PC-3 (cell line): ENCODE results near the gene MTMR2. TPM values are rescaled to one million over a fixed set of nuclear protein-coding genes. Genes with fewer than 3 reads are reported as not detected.
"Not testable (repeated sequence)": the region's sequence is repeated elsewhere in the genome, so short reads cannot be mapped to it uniquely, and the experiment has no call there.

ENCODE experiments used
- ATAC-seq: fragments of 200-7000 bp; cut with Tn5 transposase; 2 replicates; pipeline ENCODE4 v1.9.1; 2020; ENCODE audit warnings: mild to moderate bottlenecking, moderate library complexity
- BruUV-seq: library from RNA; stranded (reverse); fragments of 400-500 nt; replicated peaks from 2 replicates; lab custom pipeline; 2021; lab: Mats Ljungman, UMichigan
- CTCF ChIA-PET: fragments of 300-600 bp; sonication (Branson Sonifier 250); formaldehyde crosslinking; loops from one replicate; lab custom pipeline; 2022; ENCODE audit warnings: antibody characterized with exemption; lab: Charles Lee
- POLR2A ChIA-PET: fragments of 300-600 bp; sonication (Branson Sonifier 250); formaldehyde crosslinking; loops from one replicate; lab custom pipeline; 2022; ENCODE audit warnings: antibody characterized with exemption; ENCODE audit not compliant: unreplicated experiment; lab: Charles Lee
- DNase-seq: peaks from one replicate; pipeline ENCODE4 v3.0.0-alpha.2; 2015
- H2AFZ ChIP-seq: fragments of 300-600 bp; sonication (generic); 2 replicates; pipeline ENCODE4 v1.6.0; 2016; ENCODE audit warnings: antibody characterized with exemption, low read length
- H3F3A ChIP-seq: fragments of 300-600 bp; sonication (generic); one replicate; pipeline ENCODE4 v1.6.0; 2017; ENCODE audit warnings: antibody characterized with exemption, low read length, control low read depth, mild to moderate bottlenecking; ENCODE audit not compliant: unreplicated experiment
- H3K27ac ChIP-seq: fragments of 300-600 bp; sonication (generic); 2 replicates; pipeline ENCODE4 v1.5.1; 2016; ENCODE audit warnings: mild to moderate bottlenecking, low read length
- H3K27me3 ChIP-seq: fragments of 300-600 bp; sonication (generic); 2 replicates; pipeline ENCODE4 v1.6.1; 2016; ENCODE audit warnings: low read length, mixed read lengths
- H3K36me3 ChIP-seq: fragments of 300-600 bp; sonication (generic); 2 replicates; pipeline ENCODE4 v1.6.1; 2016; ENCODE audit warnings: low read depth, mixed run types, low read length, mixed read lengths
- H3K4me1 ChIP-seq: fragments of 300-600 bp; sonication (generic); 2 replicates; pipeline ENCODE4 v1.5.1; 2016; ENCODE audit warnings: low read length; ENCODE audit not compliant: insufficient read depth
- H3K4me2 ChIP-seq: fragments of 300-600 bp; sonication (generic); 2 replicates; pipeline ENCODE4 v1.6.0; 2016; ENCODE audit warnings: low read length
- H3K4me3 ChIP-seq: fragments of 300-600 bp; sonication (generic); 2 replicates; pipeline ENCODE4 v1.5.1; 2016; ENCODE audit warnings: mild to moderate bottlenecking, low read length, mixed read lengths
- H3K79me2 ChIP-seq: fragments of 300-600 bp; sonication (generic); 2 replicates; pipeline ENCODE4 v1.6.1; 2017; ENCODE audit warnings: low read length, mixed read lengths
- H3K9ac ChIP-seq: fragments of 300-600 bp; sonication (generic); 2 replicates; pipeline ENCODE4 v1.6.0; 2016; ENCODE audit warnings: mild to moderate bottlenecking, low read length
- H3K9me2 ChIP-seq: fragments of 300-600 bp; sonication (generic); replicated peaks from 2 replicates; pipeline ENCODE4 v1.6.1; 2016; ENCODE audit warnings: mixed run types, low read length, mixed read lengths
- H3K9me3 ChIP-seq: fragments of 300-600 bp; sonication (generic); 2 replicates; pipeline ENCODE4 v1.6.1; 2016; ENCODE audit warnings: low read length, mixed read lengths
- H4K20me1 ChIP-seq: fragments of 300-600 bp; sonication (generic); 2 replicates; pipeline ENCODE4 v1.6.1; 2016; ENCODE audit warnings: low read length, mixed read lengths
- EZH2 ChIP-seq: fragments of 300-600 bp; sonication (generic); IDR thresholded peaks from one replicate; pipeline ENCODE4 v1.6.1; 2017; ENCODE audit warnings: antibody characterized with exemption, mild to moderate bottlenecking, low read length; ENCODE audit not compliant: unreplicated experiment
- EZH2phosphoT487 ChIP-seq: fragments of 300-600 bp; sonication (generic); IDR thresholded peaks from 2 replicates; pipeline ENCODE4 v1.6.1; 2018; ENCODE audit warnings: mild to moderate bottlenecking, antibody characterized with exemption, low read length, borderline replicate concordance
- intact Hi-C: fragments of 100-400 bp; cut with micrococcal nuclease; formaldehyde crosslinking; loops from 2 replicates; pipeline ENCODE4 v1.9.0; 2023
- total RNA-seq: library from RNA; depleted of rRNA; stranded (reverse); fragments of >200 nt; gene quantifications from 2 replicates; pipeline ENCODE4 v1.2.3, GENCODE V29; 2014
- TF ChIP-seq, protein P1 (sequence below): fragments of 300-600 bp; sonication (generic); conservative IDR thresholded peaks from 2 replicates; pipeline ENCODE4 v1.5.1; 2017; ENCODE audit warnings: antibody characterized with exemption, low read depth, mild to moderate bottlenecking, low read length

MTMR2 gene
- total RNA-seq, 1 experiment from 2014 or later = 31.7 TPM

DNA sequence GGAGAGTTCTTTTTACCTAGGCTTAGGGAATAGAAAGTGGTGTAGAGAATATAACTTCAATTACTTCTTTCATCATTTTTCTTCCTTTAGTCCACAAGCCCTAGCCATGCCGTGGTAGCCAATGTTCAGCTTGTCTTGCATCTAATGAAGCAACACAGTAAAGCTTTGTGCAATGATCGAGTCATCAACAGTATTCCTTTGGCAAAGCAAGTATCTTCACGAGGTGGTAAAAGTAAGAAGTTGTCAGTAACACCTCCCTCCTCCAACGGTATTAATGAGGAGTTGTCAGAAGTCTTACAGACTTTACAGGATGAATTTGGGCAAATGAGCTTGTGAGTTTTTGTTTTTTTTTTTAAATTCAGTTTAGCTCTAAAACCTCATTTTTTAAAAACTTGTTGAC lies 96.2 kb downstream of the MTMR2 start:
- Histone ChIP-seq H3K27me3 (no peaks in the 10 kb centered on the region), H3K9me3 (no peaks in the 10 kb centered on the region), H2AFZ (no peak overlapping the region), H3K9ac (no peak overlapping the region), H3K4me2 (no peak overlapping the region), H3K79me2 (no peaks in the 10 kb centered on the region), H3F3A (peaks cover 8% of the 10 kb centered on the region), H3K27ac (no peak overlapping the region), H3K4me3 (no peak overlapping the region), H3K4me1 (peaks cover 20% of the 10 kb centered on the region), H3K9me2 (no peaks in the 10 kb centered on the region), H4K20me1 (no peaks in the 10 kb centered on the region), H3K36me3 (peaks cover 27% of the 10 kb centered on the region)
- no TSS peak for BruUV-seq
- ATAC-seq = no peak
- CTCF ChIA-PET = no interaction called here
- POLR2A ChIA-PET = no interaction called here
- TF ChIP-seq EZH2phosphoT487 (no peak), EZH2 (no peak)
- TF ChIP-seq, protein P1, sequence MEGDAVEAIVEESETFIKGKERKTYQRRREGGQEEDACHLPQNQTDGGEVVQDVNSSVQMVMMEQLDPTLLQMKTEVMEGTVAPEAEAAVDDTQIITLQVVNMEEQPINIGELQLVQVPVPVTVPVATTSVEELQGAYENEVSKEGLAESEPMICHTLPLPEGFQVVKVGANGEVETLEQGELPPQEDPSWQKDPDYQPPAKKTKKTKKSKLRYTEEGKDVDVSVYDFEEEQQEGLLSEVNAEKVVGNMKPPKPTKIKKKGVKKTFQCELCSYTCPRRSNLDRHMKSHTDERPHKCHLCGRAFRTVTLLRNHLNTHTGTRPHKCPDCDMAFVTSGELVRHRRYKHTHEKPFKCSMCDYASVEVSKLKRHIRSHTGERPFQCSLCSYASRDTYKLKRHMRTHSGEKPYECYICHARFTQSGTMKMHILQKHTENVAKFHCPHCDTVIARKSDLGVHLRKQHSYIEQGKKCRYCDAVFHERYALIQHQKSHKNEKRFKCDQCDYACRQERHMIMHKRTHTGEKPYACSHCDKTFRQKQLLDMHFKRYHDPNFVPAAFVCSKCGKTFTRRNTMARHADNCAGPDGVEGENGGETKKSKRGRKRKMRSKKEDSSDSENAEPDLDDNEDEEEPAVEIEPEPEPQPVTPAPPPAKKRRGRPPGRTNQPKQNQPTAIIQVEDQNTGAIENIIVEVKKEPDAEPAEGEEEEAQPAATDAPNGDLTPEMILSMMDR = no peak
- intact Hi-C loops = no loop called here
- DNase-seq = no peak

DNA sequence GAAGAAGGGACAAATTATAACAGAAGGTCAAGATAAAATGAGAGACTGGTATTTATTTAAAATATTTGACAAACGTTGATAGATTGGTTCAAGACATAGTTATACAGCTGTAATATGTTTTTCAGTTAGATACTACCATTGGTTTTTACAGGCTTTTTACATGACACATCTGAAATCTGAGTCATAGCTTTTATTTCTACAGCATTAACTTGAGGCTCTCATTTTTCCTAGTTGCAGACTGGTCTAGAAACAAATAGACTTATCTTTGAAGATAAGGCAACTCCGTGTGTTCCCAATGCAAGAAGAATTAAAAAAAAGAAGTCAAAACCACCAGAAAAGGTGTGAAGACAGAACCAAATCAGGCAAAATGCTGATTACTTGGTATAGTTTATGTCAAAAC lies 102.3 kb downstream of the MTMR2 start:
- intact Hi-C loops = no loop called here
- Histone ChIP-seq H3F3A (no peaks in the 10 kb centered on the region), H2AFZ (no peak overlapping the region), H3K9me2 (no peaks in the 10 kb centered on the region), H4K20me1 (no peaks in the 10 kb centered on the region), H3K4me2 (no peak overlapping the region), H3K27me3 (no peaks in the 10 kb centered on the region), H3K4me1 (peaks cover 7% of the 10 kb centered on the region; the same call in 1 of the 2 replicates), H3K36me3 (peaks cover 30% of the 10 kb centered on the region), H3K27ac (no peak overlapping the region), H3K9ac (no peak overlapping the region), H3K9me3 (no peaks in the 10 kb centered on the region), H3K79me2 (no peaks in the 10 kb centered on the region), H3K4me3 (no peak overlapping the region)
- BruUV-seq = no TSS peak
- DNase-seq (peak; percentile 53), ATAC-seq (peak; percentile 96)
- CTCF ChIA-PET = interaction anchor here (0.7 kb wide), 1 partner anchor 568 kb away, joined by 3 read pairs; the partner anchor contains the start of gene CCDC82
- POLR2A ChIA-PET = no interaction called here
- TF ChIP-seq, protein P1 = no peak

DNA sequence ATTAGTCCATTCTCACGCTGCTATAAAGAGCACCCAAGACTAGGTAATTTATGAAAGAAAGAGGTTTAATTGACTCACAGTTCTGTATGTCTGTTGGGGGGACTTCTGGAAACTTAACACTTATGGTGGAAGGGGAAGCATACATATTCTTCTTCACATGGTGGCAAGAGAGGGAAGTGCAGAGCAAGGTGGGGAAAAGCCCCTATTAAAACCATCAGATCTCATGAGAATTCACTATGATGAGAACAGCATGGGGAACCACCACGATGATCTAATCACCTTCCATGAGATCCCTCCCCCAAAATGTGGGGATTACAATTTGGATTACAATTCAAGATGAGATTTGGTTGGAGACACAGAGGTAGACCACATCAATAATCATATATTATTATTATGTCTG lies 107.9 kb downstream of the MTMR2 start:
- H3K79me2 ChIP-seq = no peaks in the 10 kb centered on the region
- H3K27me3 ChIP-seq = no peaks in the 10 kb centered on the region
- no peak for ATAC-seq
- H3K4me2 ChIP-seq = no peak overlapping the region
- intact Hi-C loops = no loop called here
- H3K36me3 ChIP-seq = peaks cover 24% of the 10 kb centered on the region
- H3K9me3 ChIP-seq = no peaks in the 10 kb centered on the region
- H2AFZ ChIP-seq = no peak overlapping the region
- TF ChIP-seq EZH2 = no peak
- TF ChIP-seq EZH2phosphoT487 = no peak
- TF ChIP-seq, protein P1 = no peak
- BruUV-seq = no TSS peak
- POLR2A ChIA-PET = no interaction called here
- CTCF ChIA-PET = no interaction called here
- no peaks in the 10 kb centered on the region for H3K9me2 ChIP-seq
- DNase-seq = no peak
- H3K4me1 ChIP-seq = no peaks in the 10 kb centered on the region
- no peak overlapping the region for H3K9ac ChIP-seq
- H4K20me1 ChIP-seq = no peaks in the 10 kb centered on the region
- no peak overlapping the region for H3K4me3 ChIP-seq
- H3F3A ChIP-seq = no peaks in the 10 kb centered on the region
- H3K27ac ChIP-seq = no peak overlapping the region

DNA sequence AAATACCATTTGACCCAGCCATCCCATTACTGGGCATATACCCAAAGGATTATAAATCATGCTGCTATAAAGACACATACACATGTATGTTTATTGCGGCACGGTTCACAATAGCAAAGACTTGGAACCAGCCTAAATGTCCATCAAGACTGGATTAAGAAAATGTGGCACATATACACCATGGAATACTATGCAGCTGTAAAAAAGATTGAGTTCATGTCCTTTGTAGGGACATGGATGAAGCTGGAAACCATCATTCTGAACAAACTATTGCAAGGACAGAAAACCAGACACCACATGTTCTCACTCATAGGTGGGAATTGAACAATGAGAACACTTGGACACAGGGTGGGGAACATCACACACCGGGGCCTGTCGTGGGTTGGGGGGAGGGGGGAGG lies 112.9 kb downstream of the MTMR2 start:
- H3K27ac ChIP-seq, BruUV-seq, intact Hi-C loops, CTCF ChIA-PET, H3F3A ChIP-seq, H3K79me2 ChIP-seq, H3K4me3 ChIP-seq, ATAC-seq, H3K9ac ChIP-seq, H3K9me3 ChIP-seq, H3K9me2 ChIP-seq, H3K4me2 ChIP-seq, POLR2A ChIA-PET, H2AFZ ChIP-seq, H4K20me1 ChIP-seq, H3K4me1 ChIP-seq, DNase-seq, H3K27me3 ChIP-seq: not testable (repeated sequence)
- peaks cover 17% of the 10 kb centered on the region for H3K36me3 ChIP-seq
